Uterus (tissue), 4 donors: ENCODE results near the gene BSN. TPM values are rescaled to one million over a fixed set of nuclear protein-coding genes. Genes with fewer than 3 reads are reported as not detected.

Source experiments
- DNase-seq, 2 donors: peaks; one replicate each; pipeline ENCODE4 v3.0.0-alpha.2; 2019 to 2020
- H3K27ac ChIP-seq, 2 donors: fragments of 200-600 bp; sonication (generic); 1 replicate in 1 of 2; 2 replicates in 1 of 2; pipeline ENCODE4 v1.5.1; 2016 to 2018
- H3K27me3 ChIP-seq, 2 donors: fragments of 200-600 bp; sonication (generic); one replicate each; pipeline ENCODE4 v1.5.1; 2018 to 2019; ENCODE audit warnings: control low read depth in 1 of 2
- H3K36me3 ChIP-seq, 2 donors: fragments of 200-600 bp; sonication (generic); one replicate each; pipeline ENCODE4 v1.5.1; 2019; ENCODE audit warnings: control low read depth in 1 of 2
- H3K4me1 ChIP-seq, 2 donors: fragments of 200-600 bp; sonication (generic); one replicate each; pipeline ENCODE4 v1.5.1; 2018 to 2019; ENCODE audit warnings: control low read depth in 1 of 2
- H3K4me3 ChIP-seq, 2 donors: fragments of 200-600 bp; sonication (generic); 1 replicate in 1 of 2; 2 replicates in 1 of 2; pipeline ENCODE4 v1.5.1; 2018 to 2019; ENCODE audit warnings: mild to moderate bottlenecking in 1 of 2
- H3K9me3 ChIP-seq, 2 donors: fragments of 200-600 bp; sonication (generic); one replicate each; pipeline ENCODE4 v1.5.1; 2019; ENCODE audit warnings: control low read depth in 1 of 2
- POLR2A ChIP-seq, 2 donors: fragments of 450-650 bp; IDR thresholded peaks; one replicate each; pipeline ENCODE4 v1.6.1; 2016; ENCODE audit warnings: antibody characterized with exemption in 2 of 2, mild to moderate bottlenecking in 1 of 2, moderate library complexity in 1 of 2
- intact Hi-C: fragments of 100-400 bp; cut with DNase I; formaldehyde crosslinking; loops from one replicate; pipeline ENCODE4 v1.15.1; 2023; ENCODE audit warnings: low total_unique reads
- total RNA-seq, 4 donors: library from RNA; depleted of rRNA in 3 of 4; stranded (reverse); fragments of >200 nt in 3 of 4; gene quantifications; one replicate each; pipeline versions ENCODE4 v1.1.0 to v1.2.4, GENCODE V29; 2014 to 2023
- TF ChIP-seq, protein P1 (sequence below), 4 experiments: fragments of 200-600 bp in 2 of 4; fragments of 450-650 bp in 2 of 4; sonication (generic) in 2 of 4; IDR thresholded peaks; one replicate each; pipeline ENCODE4 v1.5.1; 2016 to 2019; ENCODE audit warnings: antibody characterized with exemption in 4 of 4, mild to moderate bottlenecking in 2 of 4, moderate library complexity in 1 of 4
- donor health status: DM: yes; HTN: yes; CAD: no.

Gene BSN
- total RNA-seq, 4 donors from 2014 or later, result 0.29 to 0.95 (median 0.60) TPM

DNA sequence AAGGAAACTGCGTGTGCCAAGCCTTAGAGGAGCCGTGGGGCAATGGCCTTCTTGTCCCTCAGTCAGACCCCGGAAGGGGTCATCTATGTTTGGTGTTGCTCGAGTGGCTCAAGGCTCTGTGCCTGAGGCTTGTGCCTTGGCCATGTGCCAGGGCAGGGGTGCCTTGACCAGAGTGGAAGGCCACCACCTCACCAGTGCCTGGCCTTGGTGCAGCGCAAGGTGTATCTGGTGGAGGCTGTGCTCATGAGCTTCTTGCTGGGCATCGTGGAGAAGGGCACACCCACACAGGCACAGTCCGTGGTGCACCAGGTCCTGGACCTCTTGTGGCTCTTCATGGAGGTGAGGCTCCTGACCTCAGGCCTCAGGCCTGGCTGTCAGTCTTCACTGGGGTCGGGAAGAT is 145.7 kb downstream of the BSN start:
- intact Hi-C loops, result loop anchor here (10.0 kb wide), 1 partner anchor 135 kb away; no protein-coding TSS in a partner anchor
- no peak for DNase-seq
- Histone ChIP-seq H3K9me3 (no peaks in the 10 kb centered on the region), H3K27ac (no peak overlapping the region), H3K4me1 (no peaks in the 10 kb centered on the region), H3K27me3 (no peaks in the 10 kb centered on the region), H3K4me3 (no peak overlapping the region), H3K36me3 (no peaks in the 10 kb centered on the region)
- TF ChIP-seq POLR2A (IDR thresholded peaks at IDR 0.05), result no peak
- TF ChIP-seq, protein P1, sequence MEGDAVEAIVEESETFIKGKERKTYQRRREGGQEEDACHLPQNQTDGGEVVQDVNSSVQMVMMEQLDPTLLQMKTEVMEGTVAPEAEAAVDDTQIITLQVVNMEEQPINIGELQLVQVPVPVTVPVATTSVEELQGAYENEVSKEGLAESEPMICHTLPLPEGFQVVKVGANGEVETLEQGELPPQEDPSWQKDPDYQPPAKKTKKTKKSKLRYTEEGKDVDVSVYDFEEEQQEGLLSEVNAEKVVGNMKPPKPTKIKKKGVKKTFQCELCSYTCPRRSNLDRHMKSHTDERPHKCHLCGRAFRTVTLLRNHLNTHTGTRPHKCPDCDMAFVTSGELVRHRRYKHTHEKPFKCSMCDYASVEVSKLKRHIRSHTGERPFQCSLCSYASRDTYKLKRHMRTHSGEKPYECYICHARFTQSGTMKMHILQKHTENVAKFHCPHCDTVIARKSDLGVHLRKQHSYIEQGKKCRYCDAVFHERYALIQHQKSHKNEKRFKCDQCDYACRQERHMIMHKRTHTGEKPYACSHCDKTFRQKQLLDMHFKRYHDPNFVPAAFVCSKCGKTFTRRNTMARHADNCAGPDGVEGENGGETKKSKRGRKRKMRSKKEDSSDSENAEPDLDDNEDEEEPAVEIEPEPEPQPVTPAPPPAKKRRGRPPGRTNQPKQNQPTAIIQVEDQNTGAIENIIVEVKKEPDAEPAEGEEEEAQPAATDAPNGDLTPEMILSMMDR (IDR thresholded peaks at IDR 0.05), result no peak

DNA sequence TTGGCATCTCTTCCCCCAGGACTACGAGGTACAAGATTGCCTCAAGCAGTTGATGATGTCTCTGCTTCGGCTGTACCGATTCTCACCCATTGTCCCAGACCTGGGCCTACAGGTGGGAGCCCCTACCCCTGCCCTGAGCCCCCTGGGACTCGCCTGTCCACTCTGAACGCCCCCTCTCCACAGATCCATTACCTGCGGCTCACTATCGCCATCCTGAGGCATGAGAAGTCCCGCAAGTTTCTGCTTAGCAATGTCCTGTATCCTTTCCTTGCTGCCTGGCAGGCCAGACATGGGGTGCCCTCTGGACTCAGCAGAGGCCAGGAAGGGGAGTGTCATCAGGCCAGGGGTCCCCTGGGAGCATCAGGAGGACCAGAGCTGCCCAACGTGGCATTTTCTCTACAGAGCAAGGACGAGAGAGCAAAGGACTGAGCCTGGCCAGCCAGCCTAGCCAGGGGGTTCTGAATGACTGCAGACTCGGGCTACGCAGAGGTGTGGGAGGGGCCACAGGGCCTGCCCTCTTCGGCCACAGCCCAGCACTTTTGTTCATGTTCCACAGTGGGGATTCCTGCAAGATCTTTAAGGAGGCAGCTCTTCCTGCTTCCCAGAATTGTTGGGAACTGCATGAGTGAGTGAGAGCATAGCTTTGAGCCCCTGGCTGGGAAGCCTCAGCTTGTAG is 146.3 kb downstream of the BSN start:
- H3K9me3 ChIP-seq, result no peaks in the 10 kb centered on the region
- no peaks in the 10 kb centered on the region for H3K4me1 ChIP-seq
- H3K36me3 ChIP-seq, result no peaks in the 10 kb centered on the region
- intact Hi-C loops, result loop anchor here (10.0 kb wide), 1 partner anchor 134 kb away; no protein-coding TSS in a partner anchor
- no peaks in the 10 kb centered on the region for H3K27me3 ChIP-seq
- no peak for DNase-seq
- H3K27ac ChIP-seq, result no peak overlapping the region
- H3K4me3 ChIP-seq, result no peak overlapping the region
- TF ChIP-seq POLR2A (IDR thresholded peaks at IDR 0.05), result no peak
- TF ChIP-seq, protein P1 (IDR thresholded peaks at IDR 0.05), result no peak

DNA sequence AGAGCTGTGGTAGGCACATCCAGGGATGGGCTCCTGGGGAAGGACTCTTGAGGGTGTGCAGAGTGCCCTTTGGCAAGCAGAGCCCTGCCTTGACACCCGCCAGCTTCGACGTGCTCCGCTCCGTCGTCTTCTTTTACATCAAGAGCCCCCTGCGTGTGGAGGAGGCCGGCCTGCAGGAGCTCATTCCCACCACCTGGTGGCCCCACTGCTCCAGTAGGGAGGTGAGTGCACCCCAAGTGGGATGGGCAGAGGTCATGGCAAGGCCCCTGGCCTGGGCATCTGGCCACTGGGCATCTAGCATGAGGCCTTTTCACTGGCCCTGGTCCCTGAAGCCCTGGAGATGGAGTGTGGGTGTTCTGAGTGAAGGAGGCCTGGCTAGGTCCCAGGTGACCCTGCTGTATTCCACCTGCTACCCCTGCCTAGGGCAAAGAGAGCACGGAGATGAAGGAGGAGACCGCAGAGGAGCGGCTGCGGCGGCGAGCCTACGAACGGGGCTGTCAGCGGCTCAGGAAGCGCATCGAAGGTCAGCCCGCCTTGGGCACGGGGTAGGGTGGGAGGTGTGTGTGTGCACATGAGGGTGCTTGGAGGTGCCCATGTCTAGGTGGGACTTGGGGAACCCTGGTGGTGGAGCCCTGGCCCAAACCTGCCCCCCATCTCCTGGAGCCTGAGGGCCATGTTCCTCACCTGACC is 147.3 kb downstream of the BSN start:
- no peak overlapping the region for H3K27ac ChIP-seq
- H3K4me1 ChIP-seq, result no peaks in the 10 kb centered on the region
- no peak overlapping the region for H3K4me3 ChIP-seq
- DNase-seq, result no peak
- H3K9me3 ChIP-seq, result no peaks in the 10 kb centered on the region
- TF ChIP-seq POLR2A (IDR thresholded peaks at IDR 0.05), result no peak
- TF ChIP-seq, protein P1 (IDR thresholded peaks at IDR 0.05), result peak in 1 of 4 experiments; percentile 8
- intact Hi-C loops, result loop anchor here (10.0 kb wide), 1 partner anchor 133 kb away; no protein-coding TSS in a partner anchor
- H3K36me3 ChIP-seq, result no peaks in the 10 kb centered on the region
- H3K27me3 ChIP-seq, result no peaks in the 10 kb centered on the region

DNA sequence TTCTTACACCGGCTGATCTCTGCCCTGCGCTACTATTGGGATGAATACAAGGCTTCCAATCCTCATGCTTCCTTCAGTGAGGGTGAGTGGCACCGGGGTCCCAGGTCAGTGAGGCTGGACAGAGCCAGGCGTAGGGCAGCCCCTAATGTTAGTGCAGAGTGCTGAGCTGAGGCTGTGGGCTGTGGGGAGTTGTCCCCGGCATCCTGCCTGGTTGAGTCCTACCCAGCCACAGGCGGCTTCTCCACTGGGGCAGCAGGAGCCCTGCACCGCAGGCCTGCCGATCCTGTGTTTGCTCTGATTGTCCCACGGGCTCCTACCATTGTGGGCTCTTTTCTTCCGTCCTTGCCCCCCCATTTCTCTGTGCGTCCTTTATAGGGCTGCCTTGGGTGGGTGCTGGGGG is 148.4 kb downstream of the BSN start:
- no peaks in the 10 kb centered on the region for H3K9me3 ChIP-seq
- H3K27me3 ChIP-seq, result no peaks in the 10 kb centered on the region
- TF ChIP-seq, protein P1 (IDR thresholded peaks at IDR 0.05), result no peak
- no peak for TF ChIP-seq POLR2A (IDR thresholded peaks at IDR 0.05)
- no peak overlapping the region for H3K4me3 ChIP-seq
- H3K4me1 ChIP-seq, result no peaks in the 10 kb centered on the region
- intact Hi-C loops, result loop anchor here (10.0 kb wide), 1 partner anchor 132 kb away; no protein-coding TSS in a partner anchor
- H3K36me3 ChIP-seq, result no peaks in the 10 kb centered on the region
- no peak for DNase-seq
- H3K27ac ChIP-seq, result no peak overlapping the region

DNA sequence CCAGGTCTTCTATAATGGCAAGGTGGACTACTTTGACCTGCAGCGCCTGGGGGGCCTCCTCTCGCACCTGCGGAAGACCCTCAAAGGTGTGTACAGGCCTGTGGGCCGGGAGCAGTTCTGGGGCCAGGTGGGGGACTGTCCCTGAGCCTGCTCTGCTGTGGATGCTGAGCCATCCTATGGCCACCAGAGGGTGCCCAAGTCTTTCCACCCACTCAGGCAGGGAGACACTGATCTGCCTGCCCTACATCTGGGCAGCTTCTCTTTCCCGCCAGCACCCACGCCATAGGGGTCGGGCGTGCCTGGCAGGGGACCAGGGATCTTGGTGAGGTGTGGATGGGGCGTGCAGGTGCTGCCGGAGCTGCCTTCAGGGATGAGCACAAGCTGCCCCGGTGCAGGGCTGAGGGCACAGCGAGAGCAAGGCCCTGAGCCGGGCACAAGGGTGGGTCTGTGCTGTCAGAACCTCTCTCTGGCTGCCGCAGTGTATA is 149.2 kb downstream of the BSN start:
- no peak for TF ChIP-seq POLR2A (IDR thresholded peaks at IDR 0.05)
- TF ChIP-seq, protein P1 (IDR thresholded peaks at IDR 0.05), result peak; percentile 37 to 67 (median 54)
- no peaks in the 10 kb centered on the region for H3K4me1 ChIP-seq
- intact Hi-C loops, result loop anchor here (10.0 kb wide), 1 partner anchor 131 kb away; no protein-coding TSS in a partner anchor
- H3K27me3 ChIP-seq, result no peaks in the 10 kb centered on the region
- no peak overlapping the region for H3K27ac ChIP-seq
- no peak overlapping the region for H3K4me3 ChIP-seq
- peak; percentile 43 to 54 for DNase-seq
- no peaks in the 10 kb centered on the region for H3K36me3 ChIP-seq
- H3K9me3 ChIP-seq, result no peaks in the 10 kb centered on the region
